Measurements from ENCODE around the gene STPG4. TPM values are rescaled to one million over a fixed set of nuclear protein-coding genes. Genes with fewer than 3 reads are reported as not detected.

The STPG4 gene
- total RNA-seq, 1 donor from 2014 or later, result 0.22 TPM

DNA sequence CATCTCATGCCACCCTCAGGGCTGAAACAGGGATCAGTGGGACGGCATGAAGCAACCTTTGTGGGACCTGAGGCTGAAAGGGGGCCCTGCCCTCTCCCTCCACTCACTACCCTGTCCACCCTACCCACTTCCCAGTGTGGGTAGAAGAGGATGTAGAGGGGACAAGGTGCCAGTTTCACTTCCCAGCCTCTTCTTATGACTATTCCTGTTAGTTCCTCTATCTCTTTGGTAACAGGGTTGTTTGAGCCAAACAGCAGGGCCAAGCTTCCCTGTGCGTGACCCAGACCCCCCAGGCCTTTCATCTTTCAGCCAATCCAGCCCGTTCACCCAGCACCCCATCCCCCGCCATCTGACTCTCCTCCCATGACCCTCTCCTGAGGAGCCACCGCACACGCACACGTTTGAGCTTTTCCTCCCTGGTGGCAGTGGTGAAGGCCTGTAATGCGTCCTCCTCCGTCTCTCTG lies 82.3 kb downstream of the STPG4 start:
- intact Hi-C loops (cut with micrococcal nuclease), result no loop called here

DNA sequence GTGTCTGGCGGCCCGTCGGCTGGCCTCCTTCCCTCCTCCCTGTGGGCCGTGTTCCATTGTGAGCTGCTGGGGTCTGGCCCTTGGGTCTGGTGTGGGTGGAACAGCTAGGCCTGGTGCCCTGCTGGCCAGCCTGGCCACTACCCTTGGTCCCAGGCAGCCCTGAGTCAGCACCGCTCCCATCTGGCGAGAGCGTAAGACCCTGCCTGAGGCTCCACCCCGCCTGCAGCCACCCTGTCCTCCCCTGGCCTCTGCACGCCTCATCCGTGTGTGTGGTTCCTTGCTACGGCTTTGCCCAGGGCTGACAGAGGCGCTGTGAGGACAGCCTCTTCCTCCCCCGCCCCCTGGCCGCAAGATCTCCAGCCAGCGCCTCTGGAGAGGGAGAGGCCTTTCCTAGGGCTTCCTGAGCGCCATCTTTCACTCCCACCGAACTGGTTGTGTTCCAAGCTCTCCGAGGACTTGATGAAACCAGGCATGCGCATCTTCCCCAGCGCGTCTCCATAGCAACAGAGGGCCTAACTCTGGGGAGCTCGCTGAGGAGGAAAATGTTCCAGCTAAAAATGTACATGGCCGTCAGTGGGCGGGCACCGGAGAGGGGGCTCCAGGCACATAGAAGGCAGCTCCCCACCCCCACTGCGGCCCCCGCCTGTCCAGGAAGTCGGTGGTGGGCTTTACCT lies 83.0 kb downstream of the STPG4 start:
- intact Hi-C loops (cut with micrococcal nuclease), result no loop called here

GRCh38 chr2:47070920-47071824 lies 83.9 kb downstream of the STPG4 start:
- intact Hi-C loops (cut with micrococcal nuclease), result loop anchor here (1.0 kb wide), 1 partner anchor 200 kb away; no protein-coding TSS in a partner anchor

GRCh38 chr2:47070155-47070919 lies 84.8 kb downstream of the STPG4 start:
- intact Hi-C loops (cut with micrococcal nuclease), result no loop called here

GRCh38 chr2:47069628-47070154 lies 85.4 kb downstream of the STPG4 start:
- intact Hi-C loops (cut with micrococcal nuclease), result no loop called here

DNA sequence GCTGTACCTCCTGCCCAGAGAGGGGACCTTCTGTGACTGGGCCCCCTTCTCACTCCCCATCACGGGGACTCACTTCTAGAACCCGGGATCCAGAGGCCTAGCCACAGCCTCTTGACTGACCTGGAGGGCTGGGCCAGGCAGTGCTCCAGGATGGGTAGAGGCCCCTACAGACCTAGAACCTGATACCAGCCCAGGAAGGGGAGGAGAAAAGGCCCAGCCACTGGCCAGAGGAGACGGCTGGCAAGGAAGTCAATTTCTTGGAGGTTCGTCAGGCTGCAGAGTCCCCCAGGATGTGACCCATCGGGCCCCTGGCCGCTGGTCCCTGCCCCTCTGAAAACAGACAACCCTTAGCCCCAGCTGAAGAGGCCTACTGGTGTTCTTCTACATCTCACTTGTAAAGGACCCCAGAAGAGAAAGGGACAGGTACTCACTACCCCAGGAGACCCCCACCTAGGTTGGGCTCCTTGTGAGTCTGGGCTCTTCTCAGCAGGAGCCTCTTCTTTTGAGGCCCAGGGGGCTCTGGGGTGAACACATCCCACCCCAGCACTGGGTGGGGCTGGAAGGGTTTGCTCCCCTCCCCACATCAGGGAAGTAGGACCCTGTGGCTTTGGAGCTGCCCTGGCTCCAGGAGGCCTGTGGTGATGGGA lies 86.0 kb downstream of the STPG4 start:
- intact Hi-C loops (cut with micrococcal nuclease), result no loop called here

- intact Hi-C loops (cut with micrococcal nuclease), result no loop called here
These were observed 87.2 kb downstream of the STPG4 start for GRCh38 chr2:47067788-47068407.

DNA sequence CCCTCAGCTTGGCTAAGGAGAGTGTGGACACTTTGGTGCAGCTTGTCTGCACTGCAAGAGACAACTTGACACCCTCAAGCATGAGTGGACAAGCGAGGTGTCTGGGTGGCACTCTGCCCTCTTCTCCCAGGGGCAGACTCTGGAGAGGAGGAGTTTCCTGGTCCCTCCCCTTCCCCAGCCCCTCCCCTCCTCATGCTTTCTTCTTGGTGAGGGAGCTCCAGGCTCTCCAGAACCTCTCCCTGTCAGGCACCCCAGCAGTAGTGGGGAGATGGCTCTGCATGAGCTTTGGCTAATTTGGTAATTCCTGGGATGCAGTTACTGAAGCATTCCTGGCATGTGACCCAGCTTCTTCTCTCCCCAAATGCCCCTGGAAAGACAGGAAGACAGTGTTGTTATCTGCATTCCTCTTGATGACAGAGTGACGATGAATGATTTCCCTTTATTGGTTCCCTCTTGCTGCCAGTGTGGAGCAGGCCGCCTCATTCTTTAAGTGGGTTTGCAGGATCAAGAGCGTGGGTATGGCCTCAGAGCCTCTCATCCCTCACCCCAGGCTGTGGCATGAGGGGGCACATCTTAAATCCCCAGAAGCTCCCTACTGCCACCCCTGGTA lies 89.2 kb downstream of the STPG4 start:
- intact Hi-C loops (cut with micrococcal nuclease), result no loop called here

GRCh38 chr2:47065343-47065742 lies 89.8 kb downstream of the STPG4 start:
- intact Hi-C loops (cut with micrococcal nuclease), result no loop called here

DNA sequence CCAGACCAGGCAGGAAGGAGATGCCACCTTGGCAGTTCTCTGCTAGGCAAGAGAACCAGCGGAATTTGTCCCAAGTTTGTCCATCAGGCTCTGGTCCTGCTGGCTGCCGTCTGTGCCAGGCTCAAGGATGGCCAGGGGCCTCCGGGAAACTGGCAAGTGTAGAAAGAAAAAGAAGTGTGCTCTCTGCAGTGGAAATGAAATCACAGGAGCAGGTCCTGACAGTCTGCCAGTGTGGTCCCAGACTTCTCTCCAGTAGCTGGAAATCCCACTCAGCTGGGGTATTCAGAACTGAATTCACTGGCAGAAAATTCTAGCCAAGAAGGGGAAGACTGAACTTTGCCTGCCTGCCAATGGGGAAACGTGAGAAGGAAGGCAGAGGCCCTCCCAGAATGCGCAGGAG lies 91.0 kb downstream of the STPG4 start:
- intact Hi-C loops (cut with micrococcal nuclease), result loop anchor here (5.0 kb wide), 1 partner anchor 108 kb away; no protein-coding TSS in a partner anchor

DNA sequence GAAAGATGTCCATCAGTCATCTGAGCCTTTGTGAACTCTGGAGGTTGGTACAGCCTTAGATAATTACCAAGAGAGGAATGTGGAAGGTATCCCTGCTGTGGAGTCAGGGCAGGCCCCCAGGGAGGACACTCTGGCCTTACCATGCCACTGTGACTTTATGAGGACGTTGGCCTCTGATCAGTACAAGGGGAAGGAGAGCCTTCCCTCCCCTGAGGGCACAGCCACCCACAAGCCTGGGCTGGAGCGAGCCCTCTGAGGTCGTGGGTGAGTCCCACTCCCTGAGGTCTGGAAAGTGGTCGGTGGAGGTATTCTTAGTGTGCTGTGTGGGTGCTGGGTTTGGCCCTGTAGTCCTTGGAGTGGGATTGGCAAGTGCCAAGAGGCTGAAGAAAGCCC lies 91.6 kb downstream of the STPG4 start:
- intact Hi-C loops (cut with micrococcal nuclease), result loop anchor here (5.0 kb wide), 1 partner anchor 109 kb away; no protein-coding TSS in a partner anchor

DNA sequence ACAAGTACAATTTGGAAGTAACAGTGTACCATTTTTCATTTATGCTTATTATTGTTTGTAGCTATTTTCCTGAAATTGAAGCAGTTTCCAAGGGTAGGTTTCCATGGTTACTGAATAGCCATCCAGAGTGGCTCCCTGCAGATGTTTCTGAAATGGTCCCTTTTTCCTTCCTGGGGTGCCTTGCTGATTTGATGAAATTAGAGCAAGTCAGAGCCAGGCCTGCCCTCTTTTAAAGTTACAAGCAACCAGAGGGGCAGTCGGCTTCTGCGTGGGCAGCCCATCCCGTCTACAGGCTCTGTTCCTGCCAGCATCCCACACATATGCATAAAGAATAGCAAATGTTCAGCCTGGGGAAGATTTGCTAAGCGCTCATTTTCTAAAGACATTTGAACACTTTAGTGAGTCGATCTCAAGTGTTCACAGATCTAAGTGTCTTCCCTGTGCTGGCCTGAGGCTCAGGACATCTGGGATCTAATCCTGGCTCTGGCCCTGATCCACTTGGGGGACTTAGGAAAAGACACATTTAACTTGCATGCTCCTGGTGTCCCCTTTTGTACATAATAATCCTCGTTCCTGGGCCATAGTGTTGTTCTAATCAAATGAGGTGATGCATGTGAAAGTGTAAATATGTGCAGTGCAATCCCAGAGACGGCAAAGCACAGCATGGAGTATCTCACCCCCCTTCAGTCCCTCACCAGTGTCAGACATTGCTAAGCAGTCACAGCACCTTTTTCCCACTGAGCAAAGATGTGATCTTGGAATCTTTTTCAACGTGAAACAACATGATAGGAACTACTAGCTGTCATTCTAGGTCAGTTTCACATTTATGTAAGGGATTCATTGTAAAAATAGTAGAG lies 92.2 kb downstream of the STPG4 start:
- intact Hi-C loops (cut with micrococcal nuclease), result loop anchor here (5.0 kb wide), 1 partner anchor 109 kb away; no protein-coding TSS in a partner anchor

GRCh38 chr2:47061944-47062678 lies 93.0 kb downstream of the STPG4 start:
- intact Hi-C loops (cut with micrococcal nuclease), result loop anchor here (5.0 kb wide), 1 partner anchor 110 kb away; no protein-coding TSS in a partner anchor

- intact Hi-C loops (cut with micrococcal nuclease), result loop anchor here (5.0 kb wide), 1 partner anchor 112 kb away; no protein-coding TSS in a partner anchor
These were observed 94.4 kb downstream of the STPG4 start for GRCh38 chr2:47060652-47061170.

DNA sequence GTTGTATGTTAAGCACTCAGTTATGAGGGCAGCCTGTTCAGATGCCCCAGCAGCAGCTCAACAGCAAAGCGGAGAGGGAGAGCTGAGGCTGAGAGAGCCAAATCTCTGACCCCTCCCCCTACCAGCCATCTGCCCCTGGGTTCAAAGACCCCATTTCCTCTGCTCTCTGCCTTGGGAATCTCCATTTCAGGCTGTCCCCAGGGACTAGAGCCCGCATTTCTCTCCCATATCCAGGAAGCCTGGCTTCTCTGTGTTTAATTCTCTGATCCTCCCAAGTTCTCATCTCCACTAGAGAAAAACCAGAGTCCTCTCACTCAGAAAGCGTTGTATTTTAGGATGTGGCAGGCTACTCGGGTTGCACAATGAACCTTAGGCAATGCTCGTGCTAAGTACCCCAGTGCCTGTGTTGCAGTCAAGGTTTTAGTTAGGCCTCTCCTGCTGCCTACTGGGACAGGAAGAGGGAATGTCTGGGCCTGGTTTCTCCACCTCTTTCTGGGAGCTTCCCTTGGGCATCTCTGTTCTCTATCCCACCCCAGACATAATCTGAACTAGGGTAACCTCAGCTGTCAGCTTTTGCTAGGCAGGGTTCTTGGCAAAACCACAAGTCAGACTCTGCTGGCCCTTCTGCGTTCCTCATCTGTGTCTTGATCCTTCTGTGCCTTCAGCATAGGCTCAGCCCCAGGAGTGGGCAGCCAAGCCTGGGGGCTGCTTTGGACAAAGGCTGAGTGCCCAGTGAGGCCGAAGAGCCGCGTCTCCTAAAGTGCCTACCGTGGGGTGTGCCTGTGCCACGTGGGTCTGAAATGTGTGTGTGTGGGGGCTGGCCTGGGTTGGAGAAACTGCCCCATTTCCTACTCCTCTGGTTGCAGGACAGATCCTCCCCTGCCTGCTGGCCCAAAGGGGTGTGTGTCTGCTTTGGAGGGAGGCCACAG lies 96.8 kb downstream of the STPG4 start:
- intact Hi-C loops (cut with micrococcal nuclease), result no loop called here

- intact Hi-C loops (cut with micrococcal nuclease), result no loop called here
These were observed 97.5 kb downstream of the STPG4 start for GRCh38 chr2:47057687-47058002.

Data from T-helper 1 cell treated with Interleukin-12 subunit alpha and Interleukin-12 subunit beta and Interleukin-4 antibody, amounts not matched to agents 30 ng/mL and 1 ng/mL, for 36 hours (primary cell).